Stimulated activated CD4-positive, alpha-beta T cell treated with anti-CD3 and anti-CD28 coated beads, Interleukin-1b, Interleukin-23, amount 100 ng/mL, for 48 hours (primary cell): ENCODE measurements around the gene MFAP3.

Source experiments
- DNase-seq: peaks from one replicate; pipeline ENCODE4 v3.0.0-alpha.2; 2020

MFAP3 gene

DNA sequence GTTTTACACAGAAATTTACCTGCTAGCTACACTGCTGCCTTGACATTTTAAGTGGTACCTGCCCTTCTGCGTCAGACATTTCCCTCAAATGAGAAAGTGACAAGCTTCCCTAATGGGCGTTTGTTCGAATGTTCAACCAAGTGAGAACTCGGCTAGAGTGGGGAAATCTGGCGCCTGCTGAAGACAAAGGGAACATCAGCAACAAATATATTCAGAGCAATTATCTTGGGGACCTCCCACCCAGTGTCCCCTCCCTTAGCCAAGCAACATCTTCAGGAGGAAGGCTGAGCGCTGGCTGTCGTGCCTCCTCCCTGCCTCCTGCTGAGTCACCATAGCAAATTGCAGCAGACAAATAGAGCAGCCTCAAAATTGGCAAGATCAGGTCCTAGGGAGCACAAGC, 57.1 kb downstream of the MFAP3 start:
- no peak for DNase-seq

DNA sequence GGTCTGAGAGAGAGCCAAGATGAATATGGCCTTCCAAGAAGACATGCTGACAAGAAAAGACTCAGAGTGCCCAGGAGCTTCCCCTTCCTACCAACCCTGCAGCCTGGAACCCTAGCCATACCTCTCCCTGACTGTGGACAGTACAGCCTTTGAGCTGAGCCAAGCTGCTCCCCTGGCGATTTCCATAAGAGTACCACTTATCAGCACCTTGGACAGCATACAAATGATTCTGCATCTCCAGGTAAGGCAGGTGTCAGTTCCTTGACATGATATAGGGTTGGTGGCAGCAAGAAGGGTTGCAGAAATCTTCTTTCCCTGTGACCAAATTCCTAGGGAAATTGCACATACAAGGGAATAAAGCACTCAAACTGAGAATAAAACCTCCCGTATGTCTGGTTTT, 58.3 kb downstream of the MFAP3 start:
- no peak for DNase-seq

DNA sequence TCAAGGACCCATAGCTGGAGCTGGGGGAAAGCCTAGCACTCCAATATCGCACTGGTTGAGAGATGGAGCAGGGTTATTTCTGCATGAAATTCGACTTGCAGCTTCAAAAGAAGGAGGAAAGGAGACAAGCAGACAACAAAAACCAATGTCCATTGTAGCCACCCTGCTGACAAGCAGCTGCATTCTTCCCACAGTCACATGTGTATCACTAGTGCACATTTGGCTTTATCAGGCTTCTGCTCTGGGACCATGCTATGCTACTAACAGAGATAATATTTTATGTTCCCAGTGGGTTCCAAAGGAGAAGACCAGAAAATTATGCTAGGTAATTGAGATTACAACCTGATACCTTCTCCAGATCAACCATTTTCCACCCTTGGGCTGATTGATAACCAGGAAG, 59.7 kb downstream of the MFAP3 start:
- DNase-seq = no peak

DNA sequence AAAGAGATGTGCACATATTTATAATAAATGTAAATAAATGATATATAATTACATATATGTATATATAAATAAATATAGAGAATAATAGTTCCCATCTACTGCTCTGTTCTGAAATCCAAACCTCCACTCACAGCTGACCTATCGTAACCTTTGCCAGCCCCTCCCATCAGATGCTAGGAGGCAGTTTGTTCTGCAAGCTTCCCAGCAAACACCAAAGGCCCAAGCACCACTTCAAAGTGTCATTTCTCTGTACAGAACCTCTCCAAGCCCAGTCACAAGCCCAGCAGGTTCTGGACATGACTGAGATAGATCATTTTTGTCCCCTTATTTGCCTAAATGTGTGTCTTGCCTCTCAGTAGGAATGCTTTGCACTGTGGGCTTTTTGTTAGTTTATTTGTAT, 62.4 kb downstream of the MFAP3 start:
- DNase-seq = no peak

DNA sequence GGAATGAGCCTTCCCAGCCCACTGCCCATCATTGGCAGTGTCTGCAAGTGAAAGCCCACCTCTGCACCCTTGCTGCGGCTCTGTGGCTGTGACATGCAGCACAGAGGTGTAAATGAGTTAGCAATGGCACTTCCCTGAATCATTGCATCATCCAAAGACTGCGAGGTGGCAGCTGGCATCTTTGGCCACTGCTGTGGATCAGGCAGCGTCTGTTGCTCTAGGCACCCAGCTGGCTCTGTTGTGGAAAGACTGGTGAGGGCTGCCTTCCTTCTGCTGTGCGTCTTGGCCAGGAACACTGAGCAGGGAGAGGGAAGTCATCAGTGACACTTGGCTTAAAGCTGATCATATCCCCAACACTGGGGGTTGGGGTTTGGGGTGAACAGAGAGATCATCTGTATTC, 64.5 kb downstream of the MFAP3 start:
- no peak for DNase-seq
